Uterus (tissue), 2 donors: Measurements from ENCODE around the gene COL4A1.

Source experiments
- POLR2A ChIP-seq, 2 donors: fragments of 450-650 bp; IDR thresholded peaks; one replicate each; pipeline ENCODE4 v1.6.1; 2016; ENCODE audit warnings: antibody characterized with exemption in 2 of 2, mild to moderate bottlenecking in 1 of 2, moderate library complexity in 1 of 2
- TF ChIP-seq, protein P1 (sequence below), 4 experiments: fragments of 200-600 bp in 2 of 4; fragments of 450-650 bp in 2 of 4; sonication (generic) in 2 of 4; IDR thresholded peaks; one replicate each; pipeline ENCODE4 v1.5.1; 2016 to 2019; ENCODE audit warnings: antibody characterized with exemption in 4 of 4, mild to moderate bottlenecking in 2 of 4, moderate library complexity in 1 of 4

DNA sequence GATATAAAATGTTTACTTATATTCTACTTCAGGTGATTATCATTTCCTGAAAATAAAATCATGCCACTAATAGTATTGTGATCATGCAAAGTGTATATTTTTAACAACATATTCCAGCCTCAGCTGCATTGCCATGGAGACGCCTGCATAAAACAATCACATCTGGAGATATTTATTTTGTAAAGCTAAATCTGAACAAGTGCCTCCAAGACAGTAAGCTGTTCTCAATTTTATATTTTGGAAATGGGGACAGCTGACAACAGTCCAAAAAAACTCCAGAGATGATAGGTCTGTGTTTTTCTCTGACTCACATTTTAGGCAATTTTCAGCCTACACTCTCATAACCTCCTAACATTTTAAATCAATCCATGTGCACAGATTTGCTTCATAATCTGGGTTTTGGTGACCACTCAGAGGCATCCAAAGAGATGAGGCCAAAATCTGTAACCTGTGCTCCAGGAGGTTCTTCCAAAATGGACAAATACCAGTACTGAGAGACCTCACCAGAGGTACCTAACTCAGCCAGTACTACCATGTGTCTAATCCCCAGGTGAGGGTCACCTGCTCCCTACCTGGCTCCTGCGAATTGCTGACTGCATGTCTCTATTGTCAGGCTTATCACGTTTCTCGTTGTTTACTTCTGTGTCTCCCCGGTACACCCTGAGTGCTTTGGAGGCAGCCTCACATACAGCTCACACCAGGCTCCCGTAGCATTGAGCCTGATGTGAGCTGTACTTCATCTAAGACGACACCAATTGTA, 62.7 kb downstream of the COL4A1 start:
- TF ChIP-seq, protein P1, sequence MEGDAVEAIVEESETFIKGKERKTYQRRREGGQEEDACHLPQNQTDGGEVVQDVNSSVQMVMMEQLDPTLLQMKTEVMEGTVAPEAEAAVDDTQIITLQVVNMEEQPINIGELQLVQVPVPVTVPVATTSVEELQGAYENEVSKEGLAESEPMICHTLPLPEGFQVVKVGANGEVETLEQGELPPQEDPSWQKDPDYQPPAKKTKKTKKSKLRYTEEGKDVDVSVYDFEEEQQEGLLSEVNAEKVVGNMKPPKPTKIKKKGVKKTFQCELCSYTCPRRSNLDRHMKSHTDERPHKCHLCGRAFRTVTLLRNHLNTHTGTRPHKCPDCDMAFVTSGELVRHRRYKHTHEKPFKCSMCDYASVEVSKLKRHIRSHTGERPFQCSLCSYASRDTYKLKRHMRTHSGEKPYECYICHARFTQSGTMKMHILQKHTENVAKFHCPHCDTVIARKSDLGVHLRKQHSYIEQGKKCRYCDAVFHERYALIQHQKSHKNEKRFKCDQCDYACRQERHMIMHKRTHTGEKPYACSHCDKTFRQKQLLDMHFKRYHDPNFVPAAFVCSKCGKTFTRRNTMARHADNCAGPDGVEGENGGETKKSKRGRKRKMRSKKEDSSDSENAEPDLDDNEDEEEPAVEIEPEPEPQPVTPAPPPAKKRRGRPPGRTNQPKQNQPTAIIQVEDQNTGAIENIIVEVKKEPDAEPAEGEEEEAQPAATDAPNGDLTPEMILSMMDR (IDR thresholded peaks at IDR 0.05): no peak
- no peak for TF ChIP-seq POLR2A (IDR thresholded peaks at IDR 0.05)
